HG02610 (cell line): ENCODE measurements around the gene DSP.

ENCODE experiments used
- ATAC-seq: cut with Tn5 transposase; IDR thresholded peaks from one replicate; pipeline ENCODE4 v1.9.1; 2021; ENCODE audit warnings: mild to moderate bottlenecking, moderate library complexity; ENCODE audit not compliant: unreplicated experiment

DSP gene, protein sequence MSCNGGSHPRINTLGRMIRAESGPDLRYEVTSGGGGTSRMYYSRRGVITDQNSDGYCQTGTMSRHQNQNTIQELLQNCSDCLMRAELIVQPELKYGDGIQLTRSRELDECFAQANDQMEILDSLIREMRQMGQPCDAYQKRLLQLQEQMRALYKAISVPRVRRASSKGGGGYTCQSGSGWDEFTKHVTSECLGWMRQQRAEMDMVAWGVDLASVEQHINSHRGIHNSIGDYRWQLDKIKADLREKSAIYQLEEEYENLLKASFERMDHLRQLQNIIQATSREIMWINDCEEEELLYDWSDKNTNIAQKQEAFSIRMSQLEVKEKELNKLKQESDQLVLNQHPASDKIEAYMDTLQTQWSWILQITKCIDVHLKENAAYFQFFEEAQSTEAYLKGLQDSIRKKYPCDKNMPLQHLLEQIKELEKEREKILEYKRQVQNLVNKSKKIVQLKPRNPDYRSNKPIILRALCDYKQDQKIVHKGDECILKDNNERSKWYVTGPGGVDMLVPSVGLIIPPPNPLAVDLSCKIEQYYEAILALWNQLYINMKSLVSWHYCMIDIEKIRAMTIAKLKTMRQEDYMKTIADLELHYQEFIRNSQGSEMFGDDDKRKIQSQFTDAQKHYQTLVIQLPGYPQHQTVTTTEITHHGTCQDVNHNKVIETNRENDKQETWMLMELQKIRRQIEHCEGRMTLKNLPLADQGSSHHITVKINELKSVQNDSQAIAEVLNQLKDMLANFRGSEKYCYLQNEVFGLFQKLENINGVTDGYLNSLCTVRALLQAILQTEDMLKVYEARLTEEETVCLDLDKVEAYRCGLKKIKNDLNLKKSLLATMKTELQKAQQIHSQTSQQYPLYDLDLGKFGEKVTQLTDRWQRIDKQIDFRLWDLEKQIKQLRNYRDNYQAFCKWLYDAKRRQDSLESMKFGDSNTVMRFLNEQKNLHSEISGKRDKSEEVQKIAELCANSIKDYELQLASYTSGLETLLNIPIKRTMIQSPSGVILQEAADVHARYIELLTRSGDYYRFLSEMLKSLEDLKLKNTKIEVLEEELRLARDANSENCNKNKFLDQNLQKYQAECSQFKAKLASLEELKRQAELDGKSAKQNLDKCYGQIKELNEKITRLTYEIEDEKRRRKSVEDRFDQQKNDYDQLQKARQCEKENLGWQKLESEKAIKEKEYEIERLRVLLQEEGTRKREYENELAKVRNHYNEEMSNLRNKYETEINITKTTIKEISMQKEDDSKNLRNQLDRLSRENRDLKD (N-terminal part only)

DNA sequence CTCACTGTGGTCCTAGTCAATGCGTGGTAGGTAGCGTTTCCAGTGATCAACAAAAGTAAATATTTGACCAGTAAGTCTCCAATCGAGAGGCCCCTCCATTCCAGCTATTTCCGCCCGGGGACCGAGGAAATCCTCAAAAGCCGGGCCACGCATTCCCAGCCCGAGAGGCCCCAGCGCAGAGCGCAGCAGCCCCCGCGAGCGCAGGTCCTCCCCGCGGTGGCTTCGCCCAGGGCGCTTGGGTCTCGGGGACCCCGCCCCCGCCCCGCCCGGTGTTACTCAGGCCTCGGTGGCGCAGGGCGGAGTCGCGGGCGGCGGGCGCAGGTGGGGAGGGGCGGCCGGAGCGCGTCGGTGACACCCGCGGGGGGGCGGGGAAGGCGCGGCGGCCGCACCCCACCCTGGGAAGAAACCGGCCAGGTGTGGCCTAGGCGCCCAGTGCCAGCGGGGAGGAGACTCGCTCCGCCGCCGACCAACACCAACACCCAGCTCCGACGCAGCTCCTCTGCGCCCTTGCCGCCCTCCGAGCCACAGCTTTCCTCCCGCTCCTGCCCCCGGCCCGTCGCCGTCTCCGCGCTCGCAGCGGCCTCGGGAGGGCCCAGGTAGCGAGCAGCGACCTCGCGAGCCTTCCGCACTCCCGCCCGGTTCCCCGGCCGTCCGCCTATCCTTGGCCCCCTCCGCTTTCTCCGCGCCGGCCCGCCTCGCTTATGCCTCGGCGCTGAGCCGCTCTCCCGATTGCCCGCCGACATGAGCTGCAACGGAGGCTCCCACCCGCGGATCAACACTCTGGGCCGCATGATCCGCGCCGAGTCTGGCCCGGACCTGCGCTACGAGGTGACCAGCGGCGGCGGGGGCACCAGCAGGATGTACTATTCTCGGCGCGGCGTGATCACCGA lies at the start of gene DSP:
Gene DSP (plus strand): TSS at position 497 of the 890 bp plus-strand sequence. CDS start 245 bp downstream, at position 742.
- no peak for ATAC-seq

DNA sequence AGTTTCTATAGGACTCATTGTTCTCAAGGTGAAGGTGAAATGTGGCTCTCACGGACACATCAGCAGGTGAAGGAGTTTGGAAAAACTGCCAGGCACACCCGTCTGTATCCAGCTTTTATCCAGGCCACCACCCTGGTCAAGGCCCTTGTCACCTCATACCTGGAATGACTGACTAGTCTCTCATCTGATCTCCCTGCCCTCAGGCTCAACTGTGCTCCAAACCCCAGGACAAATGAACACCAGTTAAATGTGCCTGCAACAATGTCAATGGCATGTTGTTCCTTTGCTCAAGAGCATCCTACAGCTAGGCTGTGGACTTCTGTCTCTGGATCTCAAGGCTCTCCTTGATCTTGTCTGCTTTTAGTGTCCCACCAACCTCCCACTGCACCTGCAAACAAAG lies 47.6 kb upstream of the DSP start:
- no peak for ATAC-seq

DNA sequence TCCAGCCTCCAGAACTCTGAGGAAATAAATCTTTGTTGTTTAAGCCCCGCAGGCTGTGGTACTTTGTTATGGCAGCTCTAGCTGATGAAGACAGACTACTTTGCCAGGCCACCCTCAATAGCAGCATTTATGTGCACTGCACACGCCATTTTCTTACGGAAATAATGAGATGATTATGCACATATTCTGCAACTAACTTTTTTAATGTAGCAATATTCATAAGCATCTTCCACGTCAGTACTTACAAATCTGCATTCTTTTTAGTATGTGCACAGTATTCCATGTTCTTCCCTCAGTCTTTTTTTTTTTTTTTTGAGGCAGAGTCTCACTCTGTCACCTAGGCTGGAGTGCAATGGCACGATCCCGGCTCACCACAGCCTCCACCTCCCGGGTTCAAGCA lies 46.8 kb upstream of the DSP start:
- ATAC-seq = no peak

DNA sequence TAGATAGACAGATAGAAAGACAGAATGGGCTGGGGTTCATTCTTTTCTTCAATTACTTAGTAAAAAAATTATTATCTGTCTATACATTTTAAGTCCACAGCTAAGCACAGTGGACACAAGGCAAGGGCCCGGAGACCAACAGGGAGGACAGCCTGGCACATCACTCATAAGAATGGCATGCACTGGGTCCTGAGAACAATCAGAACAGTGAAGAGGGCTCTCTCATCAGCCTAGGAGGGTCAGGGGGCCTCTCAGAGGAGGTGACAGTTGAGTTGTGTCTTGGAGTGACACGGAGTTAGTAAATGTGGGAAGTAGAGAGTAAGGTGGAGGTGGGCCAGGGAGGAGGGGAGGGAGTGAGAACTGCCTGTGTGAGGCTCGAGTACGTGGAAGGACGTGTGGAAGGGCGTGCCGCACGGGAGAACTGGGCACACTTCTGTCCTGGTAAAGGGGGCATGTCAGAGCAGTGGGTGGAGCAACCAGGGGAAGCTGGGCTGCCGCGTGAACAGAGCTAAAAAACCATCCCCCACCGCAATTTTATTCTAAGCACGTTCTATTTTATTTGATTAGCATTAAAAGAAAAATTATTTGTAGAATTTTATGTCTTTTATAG lies 45.1 kb upstream of the DSP start:
- ATAC-seq = no peak

DNA sequence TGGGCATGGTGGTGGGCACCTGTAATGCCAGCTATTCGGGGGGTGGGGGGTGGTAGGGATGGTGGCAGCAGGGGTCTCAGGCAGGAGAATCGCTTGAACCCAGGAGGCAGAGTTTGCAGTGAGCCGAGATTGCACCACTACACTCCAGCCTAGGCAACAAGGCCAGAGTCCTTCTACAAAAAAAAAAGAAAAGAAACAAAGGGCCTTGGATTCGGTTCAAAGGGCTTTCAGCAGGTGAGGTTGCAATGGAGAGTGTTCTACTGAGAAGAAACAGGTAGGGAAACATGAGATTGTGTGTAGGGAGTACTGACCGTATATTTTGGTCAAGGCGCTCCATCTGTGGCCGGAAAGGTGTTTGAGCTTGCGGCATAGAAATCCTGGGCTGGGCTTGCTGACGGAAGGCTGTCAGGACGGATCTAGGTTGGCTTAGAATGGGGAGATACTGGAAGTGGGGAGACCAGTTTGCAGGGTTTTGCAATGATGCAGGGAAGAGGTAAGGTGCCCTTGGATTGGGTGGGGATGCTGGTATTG lies 40.7 kb upstream of the DSP start:
- no peak for ATAC-seq

DNA sequence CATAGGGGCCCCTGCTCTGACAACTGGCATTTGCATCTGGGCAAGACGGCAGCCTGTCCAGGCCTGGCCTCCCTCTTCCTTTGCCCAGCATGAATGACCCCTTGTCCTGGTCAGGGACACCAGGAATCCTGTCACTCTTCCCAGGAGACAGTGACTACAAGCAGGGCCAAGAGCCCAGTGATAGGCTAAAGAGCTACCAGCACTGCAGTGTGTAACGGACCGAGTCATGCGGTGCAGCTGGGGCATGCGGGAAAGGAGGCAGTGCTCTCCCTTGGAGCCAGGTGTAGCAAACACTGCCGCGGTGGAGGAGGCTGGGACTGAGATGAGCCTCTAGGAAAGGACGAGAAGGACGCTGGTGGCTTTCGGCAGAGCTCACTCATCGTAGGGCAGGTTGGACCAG lies 38.7 kb upstream of the DSP start:
- no peak for ATAC-seq

DNA sequence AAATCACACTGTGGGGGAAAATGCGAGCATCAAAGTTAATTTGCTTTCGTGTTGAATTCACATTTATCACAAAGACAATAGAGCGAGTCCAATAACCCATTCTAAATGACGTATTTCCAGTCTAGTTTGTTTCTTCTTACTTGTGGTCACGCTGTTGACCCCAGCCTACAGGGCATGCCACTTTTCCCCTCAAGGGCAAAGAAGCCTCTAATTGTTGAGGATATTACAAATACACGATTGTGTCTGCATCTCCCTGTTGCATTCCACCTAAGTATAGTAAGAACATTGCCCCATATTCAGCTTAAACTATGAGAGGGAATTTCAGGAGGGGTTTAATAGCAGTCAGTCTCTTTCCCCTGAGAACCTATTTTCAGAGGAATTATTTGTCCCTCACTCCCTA lies 37.4 kb upstream of the DSP start:
- no peak for ATAC-seq

DNA sequence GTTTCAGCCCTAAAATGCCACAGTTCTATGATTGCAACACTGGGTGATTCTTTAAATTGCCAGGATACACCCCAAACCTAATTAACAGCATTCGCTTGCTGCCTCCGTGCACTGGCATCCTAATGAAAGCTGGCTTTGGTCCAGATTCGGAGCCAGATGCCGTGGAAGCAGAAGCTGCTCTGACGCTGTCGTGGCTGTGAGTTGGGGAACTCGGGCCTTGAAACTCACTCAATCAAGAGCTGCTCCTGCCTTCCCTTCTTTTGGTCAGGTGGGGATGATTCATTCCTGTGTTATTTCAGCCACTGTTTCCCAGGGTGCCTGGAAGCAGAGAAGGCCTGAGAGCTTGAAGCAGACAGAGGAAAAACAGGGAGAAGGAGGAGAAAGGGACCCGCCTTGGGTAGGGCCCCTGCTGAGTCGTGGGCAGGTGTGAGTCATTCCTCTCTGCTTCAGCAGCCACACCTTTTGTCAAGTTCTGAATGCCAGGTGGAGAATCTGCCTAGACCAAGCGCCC lies 36.2 kb upstream of the DSP start:
- no peak for ATAC-seq

DNA sequence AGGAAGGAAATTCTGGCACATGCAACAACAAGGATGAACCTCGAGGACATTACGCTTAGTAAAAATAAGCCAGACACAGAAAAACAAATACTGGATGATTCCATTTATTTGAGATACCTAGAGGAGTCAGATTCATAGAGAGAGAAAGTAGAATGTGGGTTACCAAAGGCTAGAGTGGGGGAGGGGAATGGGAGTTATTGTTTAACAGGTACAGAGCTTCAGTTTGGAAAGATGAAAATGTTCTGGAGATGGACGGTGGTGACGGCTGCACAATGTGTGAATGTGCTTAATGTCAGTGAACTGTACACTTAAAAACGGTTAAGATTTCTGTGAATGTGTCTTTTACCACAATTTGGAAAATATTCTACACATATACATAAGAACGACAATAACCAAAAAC lies 33.9 kb upstream of the DSP start:
- ATAC-seq = no peak

DNA sequence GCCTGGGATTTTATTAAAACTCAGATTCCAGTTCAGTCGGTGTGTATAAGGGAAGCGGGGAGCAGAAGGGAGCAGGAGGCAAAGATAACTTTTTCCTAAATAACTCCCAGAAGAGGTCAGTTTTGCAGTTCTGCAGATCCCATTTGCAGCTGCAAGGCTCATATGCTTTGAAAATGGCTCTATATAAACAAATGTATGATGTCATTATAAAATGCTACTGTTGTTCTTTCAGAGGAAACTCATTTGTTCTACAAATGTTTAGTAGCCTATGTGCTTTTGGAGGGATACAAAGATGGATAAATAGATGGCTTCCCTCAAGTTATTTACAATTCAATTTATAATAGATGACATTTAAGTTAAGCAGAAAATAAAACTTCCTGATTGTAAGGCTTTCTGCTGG lies 29.2 kb upstream of the DSP start:
- no peak for ATAC-seq

DNA sequence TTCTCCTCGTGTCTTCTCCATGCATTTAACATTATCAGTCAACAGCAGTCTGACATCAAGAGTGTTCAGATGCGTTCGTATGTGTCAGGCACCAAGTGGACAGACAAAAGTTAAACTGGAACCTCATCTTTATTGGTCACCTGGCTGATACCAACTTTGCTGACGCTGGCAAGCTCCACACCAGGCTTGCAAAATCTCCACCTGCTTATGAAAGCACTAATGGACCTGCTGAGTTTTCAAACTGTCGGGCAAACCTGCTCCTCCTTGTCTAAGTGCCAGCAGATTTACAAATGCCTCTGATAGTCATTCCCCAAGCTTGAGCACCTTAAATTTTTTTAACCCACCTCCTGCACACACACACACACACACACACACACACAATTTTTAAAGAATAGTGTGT lies 27.9 kb upstream of the DSP start:
- ATAC-seq = no peak

DNA sequence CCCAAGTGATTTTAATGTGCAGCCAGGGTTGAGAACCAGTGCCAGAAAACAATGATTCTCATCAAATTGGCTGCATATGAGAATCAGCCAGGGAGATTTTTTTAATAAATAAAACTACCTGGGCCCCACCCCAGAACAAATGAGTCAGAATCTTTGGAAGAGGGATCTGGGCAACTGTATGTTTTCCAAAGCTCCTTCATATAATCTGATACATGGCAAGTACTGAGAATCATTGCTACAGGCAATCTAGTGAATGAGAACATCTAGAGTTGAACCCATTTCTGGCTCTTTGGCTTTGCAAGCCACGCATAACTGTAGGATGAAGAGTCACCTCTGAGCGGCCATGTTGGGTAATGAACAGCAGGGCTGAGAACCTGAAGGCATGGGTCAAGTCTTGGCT lies 26.1 kb upstream of the DSP start:
- no peak for ATAC-seq

DNA sequence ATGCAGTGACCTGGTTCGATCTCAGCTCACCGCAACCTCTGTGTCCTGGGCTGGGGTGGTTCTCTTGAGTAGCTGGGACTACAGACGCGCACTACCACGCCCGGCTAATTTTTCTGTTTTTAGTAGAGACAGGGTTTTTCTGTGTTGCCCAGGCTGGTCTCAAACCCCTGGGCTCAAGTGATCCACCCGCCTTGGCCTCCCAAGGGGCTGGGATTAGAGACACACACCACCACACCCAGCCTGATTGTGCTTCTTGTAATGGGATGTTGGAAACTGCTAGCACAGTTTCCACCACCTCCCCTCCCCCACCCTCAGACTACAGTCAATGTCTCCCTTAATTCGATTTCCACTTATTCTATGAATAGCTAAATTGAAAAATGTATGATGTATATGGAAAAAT lies 22.6 kb upstream of the DSP start:
- no peak for ATAC-seq

DNA sequence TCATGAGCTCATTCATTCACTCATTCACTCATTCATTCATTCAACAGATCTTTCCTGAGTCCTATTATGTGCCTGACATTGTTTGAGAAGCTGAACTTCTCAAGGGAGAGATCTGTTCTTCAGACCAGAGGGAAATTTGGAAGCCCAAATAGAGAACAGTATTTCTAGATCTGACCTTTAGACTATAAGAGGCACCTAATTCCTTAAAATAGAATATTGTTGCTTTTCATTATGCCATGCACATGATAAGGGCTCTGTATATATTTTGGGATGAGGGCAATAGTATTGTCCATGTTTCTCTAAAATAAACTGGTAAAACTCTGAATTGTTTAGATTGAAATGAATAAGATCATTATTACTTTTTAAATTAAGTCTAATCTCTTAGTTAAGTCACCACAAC lies 18.6 kb upstream of the DSP start:
- no peak for ATAC-seq

DNA sequence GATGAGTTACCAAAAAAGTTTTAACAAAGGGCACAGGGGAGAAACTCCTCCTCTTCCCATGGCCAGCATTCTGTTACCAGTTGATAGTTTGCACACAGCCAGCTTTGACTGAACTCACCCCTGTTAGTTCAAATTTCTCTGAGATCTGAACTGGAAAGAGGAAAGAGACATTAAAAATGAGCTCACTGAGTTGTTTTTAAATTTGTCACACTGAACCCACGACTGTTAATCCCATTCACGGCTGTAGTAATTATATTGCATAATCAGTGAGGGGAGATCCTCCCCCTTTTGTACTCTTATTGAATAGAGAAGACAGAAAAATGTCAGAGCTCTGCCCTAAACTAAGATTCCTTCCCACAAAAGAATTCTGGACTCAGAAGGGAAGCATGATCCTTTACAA lies 17.5 kb upstream of the DSP start:
- no peak for ATAC-seq

DNA sequence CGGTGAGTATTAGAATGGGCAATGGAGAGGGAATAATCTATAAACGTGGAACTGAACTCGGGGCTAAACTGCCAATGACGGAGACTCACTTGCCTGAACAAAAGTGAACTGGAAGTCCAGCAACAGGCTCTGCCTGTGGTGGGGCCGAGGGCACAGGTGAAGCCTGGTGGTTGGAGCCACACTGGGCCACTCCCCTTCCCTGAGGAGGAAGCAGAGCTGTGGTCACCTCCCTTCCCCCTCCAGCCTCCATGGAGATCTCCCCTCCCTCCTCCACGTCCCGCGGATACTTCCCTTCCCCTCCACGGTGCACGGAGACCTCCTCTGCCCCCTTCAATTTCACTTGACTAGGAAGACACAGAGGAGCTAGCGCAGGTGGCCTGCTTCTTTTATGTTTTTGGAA lies 14.7 kb upstream of the DSP start:
- ATAC-seq = no peak

DNA sequence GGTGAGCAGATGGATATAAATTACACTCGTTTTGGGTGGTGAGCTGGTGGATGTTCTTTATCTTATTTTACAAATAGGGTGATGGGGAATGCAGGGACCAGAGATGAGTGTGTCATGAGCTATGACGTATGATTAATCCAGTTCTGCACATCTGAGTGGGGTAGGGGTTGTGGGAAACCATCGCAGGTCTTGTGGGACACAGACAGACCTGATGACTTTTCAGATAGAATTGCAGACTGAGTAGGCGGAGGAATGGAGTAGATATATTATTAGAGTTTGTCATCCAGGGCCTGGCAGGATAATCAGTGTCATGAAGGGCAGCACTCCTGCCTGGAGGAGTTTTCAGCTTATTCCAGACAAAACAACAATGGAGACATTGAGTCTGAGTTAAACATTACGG lies 12.9 kb upstream of the DSP start:
- ATAC-seq = no peak

DNA sequence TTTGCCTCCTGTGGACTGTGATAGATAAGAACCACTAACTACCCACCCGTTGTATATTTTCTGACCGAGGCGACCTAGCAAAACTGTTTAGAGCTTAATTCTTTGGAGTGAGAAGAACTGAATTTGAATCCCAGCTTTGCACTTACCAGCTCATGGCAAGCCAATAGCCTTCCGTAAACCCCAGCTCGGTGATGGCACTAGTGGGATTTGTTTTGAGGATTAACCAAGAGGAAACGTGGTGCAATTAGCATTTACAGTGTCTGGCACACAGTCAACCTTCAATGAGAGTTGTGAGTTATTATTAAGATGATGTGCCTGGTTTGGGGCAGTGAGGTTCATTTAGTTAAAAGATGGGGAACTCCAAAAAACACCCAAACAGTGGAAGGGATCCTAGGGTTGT lies 12.3 kb upstream of the DSP start:
- no peak for ATAC-seq

DNA sequence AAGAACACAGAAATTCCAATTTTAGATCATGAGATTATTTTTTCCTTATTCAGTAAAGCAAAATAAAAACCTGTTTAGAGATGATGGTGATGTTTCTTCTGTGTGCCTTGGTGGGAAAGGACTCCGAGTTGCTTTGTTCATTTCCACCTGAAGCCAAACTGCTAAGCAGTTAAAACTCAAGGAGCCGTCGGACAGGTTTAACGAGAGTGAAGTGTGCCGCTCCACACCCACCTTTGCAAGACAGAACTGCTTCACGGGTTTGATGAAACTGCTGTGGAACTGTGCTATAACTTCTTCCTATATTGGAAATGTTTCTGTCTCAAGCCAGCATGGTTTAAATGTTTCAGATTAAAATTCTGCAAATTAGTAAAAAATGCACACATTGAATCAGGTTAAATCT lies 9.2 kb upstream of the DSP start:
- no peak for ATAC-seq

DNA sequence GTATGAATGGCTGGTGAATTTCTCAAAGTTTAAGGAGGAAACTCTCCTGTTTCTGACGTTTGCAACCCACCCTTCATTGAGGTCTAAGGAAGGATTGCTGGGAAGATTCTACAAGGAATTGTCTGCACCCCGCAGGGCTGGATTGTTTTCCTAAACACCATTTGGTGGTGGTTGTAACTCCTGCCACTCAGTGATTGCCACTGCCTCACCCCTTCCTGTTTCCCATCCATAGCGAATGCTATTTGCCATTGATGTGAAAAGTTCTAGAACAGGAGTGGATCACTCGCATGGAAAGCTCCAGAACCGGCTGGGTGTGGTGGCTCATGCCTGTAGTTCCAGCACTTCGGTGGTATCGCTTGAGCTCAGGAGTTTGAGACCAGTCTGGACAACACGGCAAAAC lies 8.7 kb upstream of the DSP start:
- ATAC-seq = no peak
